Stimulated activated effector memory CD8-positive, alpha-beta T cell treated with anti-CD3 and anti-CD28 coated beads, Interleukin-12 subunit alpha, Interleukin-12 subunit beta, amount 100 ng/mL, for 72 hours (primary cell): ENCODE results near the gene TBX6.
"Not testable (repeated sequence)": the region's sequence is repeated elsewhere in the genome, so short reads cannot be mapped to it uniquely, and the experiment has no call there.

Source experiments
- ATAC-seq: fragments of 150-1000 bp; cut with Tn5 transposase; 2 replicates; pipeline ENCODE4 v1.10.0; 2021
- DNase-seq, 2 donors: peaks; one replicate each; pipeline ENCODE4 v3.0.0; 2021 to 2022; ENCODE audit warnings: low spot score in 2 of 2
- H3K27ac Mint-ChIP-seq: one replicate; pipeline ENCODE4 v1.8.0; 2022; ENCODE audit warnings: mild to moderate bottlenecking, mixed read lengths
- H3K36me3 Mint-ChIP-seq: one replicate; pipeline ENCODE4 v1.8.0; 2022; ENCODE audit warnings: mild to moderate bottlenecking, mixed read lengths
- H3K4me1 Mint-ChIP-seq: one replicate; pipeline ENCODE4 v1.8.0; 2022; ENCODE audit warnings: mixed read lengths
- H3K4me3 Mint-ChIP-seq: one replicate; pipeline ENCODE4 v1.8.0; 2022; ENCODE audit warnings: mild to moderate bottlenecking, mixed read lengths
- H3K9me3 Mint-ChIP-seq: one replicate; pipeline ENCODE4 v1.8.0; 2022; ENCODE audit warnings: mixed read lengths

The TBX6 gene

DNA sequence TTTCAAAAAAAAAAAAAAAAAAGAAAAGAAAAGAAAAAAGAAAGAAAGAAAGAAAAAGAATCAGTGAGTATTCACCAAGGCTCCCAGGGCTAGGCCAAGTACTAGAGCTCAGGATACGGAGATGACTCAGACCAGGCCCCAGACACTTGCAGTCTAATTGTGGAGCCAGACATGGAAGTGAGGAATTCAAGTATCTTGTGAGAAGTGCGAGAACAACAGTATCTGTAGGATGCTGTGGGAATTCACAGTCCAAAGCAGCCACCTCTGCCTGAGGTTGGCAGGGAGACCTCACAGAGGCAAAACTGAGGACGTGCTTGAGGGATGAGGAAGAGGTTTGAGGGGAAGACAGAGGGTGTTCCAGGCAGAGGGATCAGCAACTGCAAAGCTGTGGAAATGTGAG lies 40.2 kb downstream of the TBX6 start:
- peak overlapping the region; percentile 82 for H3K4me3 Mint-ChIP-seq
- peaks cover 19% of the 10 kb centered on the region for H3K36me3 Mint-ChIP-seq
- no peaks in the 10 kb centered on the region for H3K9me3 Mint-ChIP-seq
- H3K4me1 Mint-ChIP-seq: peaks cover 26% of the 10 kb centered on the region
- peak overlapping the region; percentile 33 for H3K27ac Mint-ChIP-seq
- DNase-seq: no peak
- ATAC-seq: no peak

- peaks cover 28% of the 10 kb centered on the region for H3K4me1 Mint-ChIP-seq
- peaks cover 27% of the 10 kb centered on the region for H3K36me3 Mint-ChIP-seq
- H3K9me3 Mint-ChIP-seq: no peaks in the 10 kb centered on the region
- H3K27ac Mint-ChIP-seq: no peak overlapping the region
- no peak overlapping the region for H3K4me3 Mint-ChIP-seq
- DNase-seq (no peak), ATAC-seq (no peak)
Measured at GRCh38 chr16:30049871-30050270, 41.9 kb downstream of the TBX6 start.

DNA sequence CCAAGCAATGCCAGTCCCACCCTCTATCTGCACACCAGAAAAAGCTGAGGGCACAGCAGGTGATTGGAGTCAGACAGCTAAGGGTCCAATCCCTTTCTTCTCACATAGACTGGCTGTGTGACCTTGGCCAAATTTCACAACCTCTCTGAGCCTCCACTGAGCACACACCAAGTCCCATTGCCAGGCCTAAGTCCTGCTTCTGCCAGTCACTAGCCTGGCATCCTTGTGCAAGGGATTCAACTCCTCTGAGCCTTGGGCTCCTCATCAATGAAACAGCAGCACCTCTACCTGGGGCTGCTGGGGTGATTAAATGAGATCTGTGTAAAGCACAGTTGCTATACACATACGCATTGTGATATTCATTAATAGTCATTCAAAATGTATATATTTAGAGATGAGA lies 45.1 kb downstream of the TBX6 start:
- Mint-ChIP-seq H3K4me3 (no peak overlapping the region), H3K4me1 (peaks cover 18% of the 10 kb centered on the region), H3K36me3 (peaks cover 11% of the 10 kb centered on the region), H3K9me3 (no peaks in the 10 kb centered on the region), H3K27ac (no peak overlapping the region)
- DNase-seq: no peak
- no peak for ATAC-seq

GRCh38 chr16:30046178-30046577 lies 45.5 kb downstream of the TBX6 start:
- no peak for ATAC-seq
- Mint-ChIP-seq H3K36me3 (peaks cover 11% of the 10 kb centered on the region), H3K4me1 (peaks cover 15% of the 10 kb centered on the region), H3K4me3 (no peak overlapping the region), H3K27ac (no peak overlapping the region), H3K9me3 (no peaks in the 10 kb centered on the region)
- DNase-seq: no peak

GRCh38 chr16:30041841-30042240 lies 49.9 kb downstream of the TBX6 start:
- DNase-seq: no peak
- Mint-ChIP-seq H3K27ac (no peak overlapping the region), H3K36me3 (peaks cover 11% of the 10 kb centered on the region), H3K9me3 (no peaks in the 10 kb centered on the region), H3K4me1 (peaks cover 9% of the 10 kb centered on the region), H3K4me3 (no peak overlapping the region)
- ATAC-seq: no peak

DNA sequence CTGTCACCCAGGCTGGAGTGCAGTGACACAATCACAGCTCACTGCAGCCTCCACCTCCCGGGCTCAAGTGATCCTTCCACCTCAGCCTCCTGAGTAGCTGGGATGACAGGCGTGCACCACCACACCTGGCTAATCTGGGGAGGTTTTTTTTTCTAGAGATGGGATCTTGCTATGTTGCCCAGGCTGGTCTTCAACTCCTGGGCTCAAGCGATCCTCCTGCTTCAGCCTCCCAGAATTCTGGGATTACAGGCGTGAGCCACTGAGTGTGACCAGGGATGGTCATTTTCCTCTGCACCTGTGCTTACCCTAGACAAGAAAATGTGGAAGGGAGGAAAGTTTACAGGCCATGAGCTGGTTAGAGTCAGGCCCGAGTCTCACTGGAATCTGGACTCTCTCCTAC lies 51.0 kb downstream of the TBX6 start:
- H3K27ac Mint-ChIP-seq, H3K4me1 Mint-ChIP-seq, DNase-seq, H3K4me3 Mint-ChIP-seq, H3K9me3 Mint-ChIP-seq, ATAC-seq: not testable (repeated sequence)
- peaks cover 11% of the 10 kb centered on the region for H3K36me3 Mint-ChIP-seq

DNA sequence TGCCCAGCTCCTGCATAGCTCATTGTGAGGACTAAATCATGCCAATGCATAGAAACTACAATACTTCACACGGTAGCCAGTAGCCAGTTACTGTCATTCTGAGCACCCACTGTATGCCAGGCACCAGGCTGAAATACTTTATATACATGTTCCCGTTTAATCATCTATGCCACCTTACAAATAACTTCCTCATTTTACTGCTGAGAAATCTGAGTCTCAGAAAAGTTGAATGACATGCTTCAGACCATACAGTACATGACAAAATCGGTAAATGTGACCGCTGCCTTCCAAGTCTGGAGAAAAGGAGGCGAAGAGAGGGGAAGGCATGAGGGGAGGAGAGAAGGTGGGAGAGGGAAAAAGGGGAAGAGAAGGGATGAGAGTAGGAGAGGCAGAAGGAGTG lies 51.5 kb downstream of the TBX6 start:
- ATAC-seq: no peak
- Mint-ChIP-seq H3K27ac (no peak overlapping the region), H3K9me3 (no peaks in the 10 kb centered on the region), H3K36me3 (peaks cover 8% of the 10 kb centered on the region), H3K4me1 (peaks cover 5% of the 10 kb centered on the region), H3K4me3 (no peak overlapping the region)
- DNase-seq: no peak
